Pancreas (tissue), 10 donors: ENCODE data around the gene NDUFS6. TPM values are rescaled to one million over a fixed set of nuclear protein-coding genes. Genes with fewer than 3 reads are reported as not detected.

Source experiments
- ATAC-seq, 4 donors: fragments of 200-7000 bp; cut with Tn5 transposase; one replicate each; pipeline versions ENCODE4 v1.8.0 to v1.9.1; 2020; ENCODE audit warnings: mild to moderate bottlenecking in 4 of 4, moderate library complexity in 4 of 4
- DNase-seq, 6 donors: peaks; one replicate each; pipeline ENCODE4 v3.0.0-alpha.2; 2020
- FAIRE-seq: peaks from 2 replicates; lab custom pipeline; 2012; peaks lifted over from hg19 to GRCh38; lab: Jason Lieb, UNC
- H3K27ac ChIP-seq, 4 donors: fragments of 200-600 bp; sonication (generic); 1 replicate in 3 of 4; 2 replicates in 1 of 4; pipeline versions ENCODE4 v1.5.0 to v1.8.0; 2020
- H3K27me3 ChIP-seq, 4 donors: fragments of 200-600 bp; one replicate each; pipeline ENCODE4 v1.8.0; 2021
- H3K36me3 ChIP-seq, 3 donors: fragments of 200-600 bp; sonication (generic) in 1 of 3; one replicate each; pipeline versions ENCODE4 v1.5.0 to v1.8.0; 2020 to 2021
- H3K4me1 ChIP-seq, 3 donors: fragments of 200-600 bp; one replicate each; pipeline ENCODE4 v1.8.0; 2021
- H3K4me3 ChIP-seq, 4 donors: fragments of 200-600 bp; sonication (generic) in 2 of 4; one replicate each; pipeline versions ENCODE4 v1.5.0 to v1.8.0; 2020 to 2021
- H3K9me3 ChIP-seq, 4 donors: fragments of 200-600 bp; one replicate each; pipeline ENCODE4 v1.8.0; 2021
- CTCF ChIP-seq, 4 donors: fragments of 200-600 bp; sonication (generic) in 3 of 4; IDR thresholded peaks; one replicate each; pipeline versions ENCODE4 v1.5.0 to v1.8.0; 2021; ENCODE audit warnings: antibody characterized with exemption in 4 of 4
- WGBS, 2 donors: extraction: QIAGEN DNeasy Blood & Tissue Kit; methylation state at CpG; one replicate each; pipeline ENCODE4 v1.1.7; 2013; 5-methylcytosine and 5-hydroxymethylcytosine counted together
- intact Hi-C, 3 donors: fragments of 100-400 bp; cut with DNase I; formaldehyde crosslinking; loops; one replicate each; pipeline versions ENCODE4 v1.11.1 to v1.14.2; 2022
- polyA plus RNA-seq, 2 donors: library from polyadenylated mRNA; stranded (reverse); fragments of 200-250 nt; gene quantifications; one replicate each; pipeline ENCODE4 v1.2.3, GENCODE V29; 2013
- total RNA-seq, 6 donors: library from RNA; stranded (reverse); fragmentation: NEBNext Ultra II Directional in 4 of 6; extraction: Animal tissue kit (Norgen Biotek cat#: 25700) in 4 of 6; gene quantifications; one replicate each; pipeline versions ENCODE4 v1.2.1 to v1.2.4, GENCODE V29; 2021 to 2023
- donor health status: healthy with polysubstance abuse.
- donor health status: DM: no; HTN: no; CAD: no; lungs with moderate emphysema.
- donor health status: DM: no; HTN: no; CAD: no.
- donor health status: control.
- donor health status: control.
- donor health status: Bipolar disorder and iron deficiency.
- donor health status: DM: yes; HTN: yes; CAD: no.
- donor health status: DM: no; HTN: no; CAD: no.
- donor health status: DM: no; HTN: no; CAD: no.
- donor health status: DM: yes; HTN: yes; CAD: no.

NDUFS6 gene
- total and polyA plus RNA-seq, 8 donors, result 8.2 to 41.9 (median 14.2) TPM

GRCh38 chr5:1850324-1851154 is 49.3 kb downstream of the NDUFS6 start:
- intact Hi-C loops, result no loop called here
- DNase-seq (peak in 1 of 6 donors; percentile 32), FAIRE-seq (no peak), ATAC-seq (no peak)
- 48 to 56% methylated on average over 29 of the region's 29 CpGs for WGBS, 2 donors
- Histone ChIP-seq H3K9me3 (no peaks in the 10 kb centered on the region), H3K4me1 (no peaks in the 10 kb centered on the region), H3K4me3 (no peak overlapping the region), H3K27ac (no peak overlapping the region), H3K36me3 (no peaks in the 10 kb centered on the region), H3K27me3 (no peaks in the 10 kb centered on the region)
- no peak for TF ChIP-seq CTCF (IDR thresholded peaks at IDR 0.05)

GRCh38 chr5:1851290-1851934 is 50.2 kb downstream of the NDUFS6 start:
- FAIRE-seq (no peak), DNase-seq (peak in 1 of 6 donors; percentile 42), ATAC-seq (no peak)
- TF ChIP-seq CTCF (IDR thresholded peaks at IDR 0.05), result no peak
- H3K4me3 ChIP-seq, result no peak overlapping the region
- no peaks in the 10 kb centered on the region for H3K27me3 ChIP-seq
- no peak overlapping the region for H3K27ac ChIP-seq
- intact Hi-C loops, result no loop called here
- no peaks in the 10 kb centered on the region for H3K4me1 ChIP-seq
- WGBS, 2 donors, result 5 to 7% methylated on average over 31 to 34 of the region's 34 CpGs
- H3K36me3 ChIP-seq, result no peaks in the 10 kb centered on the region
- no peaks in the 10 kb centered on the region for H3K9me3 ChIP-seq

DNA sequence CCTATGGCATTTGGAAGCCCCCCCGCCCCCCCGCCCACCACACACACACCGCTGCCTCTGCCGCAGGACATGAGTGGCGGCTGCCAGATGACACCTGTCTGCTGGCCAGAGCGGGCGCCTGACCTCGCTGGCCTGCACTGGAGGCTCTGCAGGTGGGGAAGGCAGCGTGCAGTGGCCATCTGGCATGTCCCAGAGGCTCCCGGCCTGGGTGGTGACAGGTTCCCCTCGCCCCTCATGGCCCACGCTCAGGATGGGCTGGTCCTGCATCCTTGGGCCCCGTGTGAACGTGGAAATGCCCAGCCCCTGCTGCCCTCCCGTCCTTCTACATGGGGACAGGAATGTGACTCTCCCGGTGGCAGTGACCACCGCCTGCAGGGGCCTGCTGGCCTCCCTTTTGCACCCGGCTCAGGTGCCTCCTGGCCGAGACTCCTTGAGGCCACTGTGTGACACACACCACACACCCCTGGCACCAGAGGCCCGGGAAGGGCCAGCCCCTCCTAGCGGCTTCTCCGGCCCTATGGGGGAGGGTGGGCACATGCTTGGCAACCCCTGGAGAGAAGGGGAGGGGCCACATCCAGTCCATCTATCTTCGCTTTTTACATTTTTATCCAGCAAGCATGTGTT is 51.2 kb downstream of the NDUFS6 start:
- intact Hi-C loops, result no loop called here
- no peak for TF ChIP-seq CTCF (IDR thresholded peaks at IDR 0.05)
- no peak overlapping the region for H3K4me3 ChIP-seq
- H3K9me3 ChIP-seq, result no peaks in the 10 kb centered on the region
- 39 to 48% methylated on average over 21 to 23 of the region's 23 CpGs for WGBS, 2 donors
- ATAC-seq, result no peak
- H3K27me3 ChIP-seq, result no peaks in the 10 kb centered on the region
- no peak overlapping the region for H3K27ac ChIP-seq
- H3K4me1 ChIP-seq, result no peaks in the 10 kb centered on the region
- peak in 1 of 6 donors; percentile 53 for DNase-seq
- no peak for FAIRE-seq
- H3K36me3 ChIP-seq, result no peaks in the 10 kb centered on the region

DNA sequence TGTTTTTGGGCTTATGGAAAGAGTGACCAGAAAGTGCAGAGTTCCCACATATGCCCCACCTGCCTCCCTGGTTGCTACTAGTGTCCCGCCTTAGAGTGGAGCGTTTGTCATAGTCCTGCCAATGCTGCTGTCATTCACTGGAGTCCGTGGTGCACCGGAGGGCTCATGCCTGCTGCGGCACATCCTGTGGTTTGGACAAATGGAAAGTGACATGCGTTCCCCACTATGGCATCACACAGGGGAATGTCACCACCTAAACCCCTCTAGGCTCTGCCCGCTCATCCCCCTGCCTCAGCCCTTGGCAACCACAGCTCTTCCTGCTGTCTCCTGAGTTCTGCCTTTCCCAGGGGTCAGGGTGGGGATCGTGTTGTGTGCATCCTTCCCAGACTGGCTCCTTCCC is 52.3 kb downstream of the NDUFS6 start:
- DNase-seq (peak in 1 of 6 donors; percentile 21), FAIRE-seq (no peak), ATAC-seq (no peak)
- Histone ChIP-seq H3K27ac (no peak overlapping the region), H3K36me3 (no peaks in the 10 kb centered on the region), H3K9me3 (no peaks in the 10 kb centered on the region), H3K27me3 (no peaks in the 10 kb centered on the region), H3K4me1 (no peaks in the 10 kb centered on the region), H3K4me3 (no peak overlapping the region)
- WGBS, 2 donors, result 45 to 57% methylated on average over 8 of the region's 8 CpGs
- intact Hi-C loops, result no loop called here
- TF ChIP-seq CTCF (IDR thresholded peaks at IDR 0.05), result no peak
